Fibroblast of skin of right biceps (primary cell): ENCODE data around the gene FNDC1.
"Not testable (repeated sequence)": the region's sequence is repeated elsewhere in the genome, so short reads cannot be mapped to it uniquely, and the experiment has no call there.

Source experiments
- DNase-seq: peaks from one replicate; pipeline ENCODE4 v3.0.0-alpha.2; 2013

FNDC1 gene

DNA sequence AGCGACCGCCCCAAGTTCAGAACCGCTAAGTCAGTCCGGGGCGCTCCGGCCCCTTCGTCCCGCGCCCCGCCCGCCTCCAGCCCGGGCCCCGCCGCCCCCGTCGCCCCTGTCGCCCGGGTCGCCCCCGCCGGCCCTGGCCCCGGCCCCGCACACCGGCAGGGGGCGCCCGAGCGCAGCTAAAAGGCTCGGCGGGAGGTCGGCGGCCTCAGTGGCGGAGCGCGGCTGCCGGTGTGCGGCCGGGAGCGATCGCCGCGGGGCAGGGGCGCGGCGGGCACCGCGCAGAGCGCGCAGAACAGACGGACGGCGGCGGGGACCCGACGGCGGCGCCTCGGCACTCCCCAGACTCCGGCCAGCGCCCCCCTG, at the start of gene FNDC1:
TSS of gene FNDC1 (plus strand) at position 208 of the 363 bp plus-strand sequence. CDS start 197 bp downstream, outside the sequence.
- peak; percentile 43 for DNase-seq

DNA sequence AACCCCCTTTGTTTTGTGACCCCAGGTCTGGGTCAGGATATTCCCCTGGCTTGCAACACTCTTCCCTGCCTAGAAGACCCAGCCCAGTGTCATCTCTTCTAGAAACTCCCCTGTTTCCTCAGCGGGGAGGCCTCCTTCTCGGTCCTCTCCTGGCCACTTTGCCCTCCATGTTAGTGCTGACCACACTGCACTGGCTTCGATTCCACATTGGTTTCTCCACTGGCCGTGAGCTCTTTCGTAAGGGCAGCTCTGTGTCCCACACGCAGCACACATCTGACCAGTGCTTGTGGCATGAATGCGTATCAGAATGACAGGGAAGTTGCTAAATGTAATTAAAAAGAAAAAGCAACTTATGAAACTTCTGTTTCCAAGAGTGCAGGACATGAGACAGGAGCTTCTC, 49.4 kb upstream of the FNDC1 start:
- DNase-seq: no peak

DNA sequence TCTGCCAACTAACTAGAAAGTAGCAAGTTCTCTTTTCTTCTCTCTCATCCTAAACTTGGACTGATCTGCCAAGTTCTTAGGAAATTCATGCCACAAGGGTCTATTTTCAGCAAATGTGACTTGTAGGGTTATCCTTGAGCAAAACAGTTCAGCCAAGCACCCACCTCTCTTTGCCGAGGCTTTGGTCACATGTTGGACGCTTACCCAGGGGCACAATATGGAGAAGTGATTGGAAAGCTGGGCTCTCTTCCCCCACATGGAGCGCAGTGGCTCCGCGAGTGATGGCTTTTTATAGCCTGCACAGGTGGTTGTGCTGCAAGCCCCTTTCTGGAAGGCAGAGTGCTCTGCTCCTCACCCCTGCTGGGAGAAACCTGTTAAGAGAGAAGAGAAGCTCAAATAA, 47.7 kb upstream of the FNDC1 start:
- DNase-seq: no peak

DNA sequence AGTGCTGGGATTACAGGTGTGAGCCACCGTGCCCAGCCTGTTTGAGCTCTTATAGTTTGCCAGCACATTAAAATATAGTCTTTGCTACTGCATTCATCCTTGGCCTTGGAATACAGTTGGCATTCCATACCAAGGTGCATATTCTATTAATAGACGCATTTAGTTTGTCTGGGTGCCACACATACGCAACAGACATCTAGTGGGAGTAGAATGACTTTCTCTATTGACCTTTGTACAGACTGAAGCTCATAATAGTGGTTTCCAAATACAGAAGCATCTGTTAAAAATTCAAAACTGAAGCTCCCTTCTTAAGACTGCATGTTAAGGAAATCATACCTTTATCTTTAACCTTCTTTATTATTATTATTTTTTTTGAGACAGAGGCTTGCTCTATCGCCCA, 46.7 kb upstream of the FNDC1 start:
- no peak for DNase-seq

DNA sequence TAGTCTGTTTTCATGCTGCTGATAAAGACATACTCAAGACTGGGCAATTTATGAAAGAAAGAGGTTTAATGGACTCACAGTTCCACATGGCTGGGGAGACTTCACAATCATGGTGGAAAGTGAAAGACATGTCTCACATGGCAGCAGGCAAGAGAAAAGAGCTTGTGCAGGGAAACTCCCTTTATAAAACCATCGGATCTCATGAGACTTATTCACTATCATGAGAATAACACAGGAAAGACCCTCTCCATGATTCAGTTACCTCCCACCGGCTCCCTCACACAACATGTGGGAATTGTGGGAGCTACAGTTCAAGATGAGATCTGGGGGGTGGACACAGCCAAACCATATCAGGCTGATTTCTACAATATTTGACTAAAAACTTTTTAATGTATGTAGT, 45.4 kb upstream of the FNDC1 start:
- not testable (repeated sequence) for DNase-seq

DNA sequence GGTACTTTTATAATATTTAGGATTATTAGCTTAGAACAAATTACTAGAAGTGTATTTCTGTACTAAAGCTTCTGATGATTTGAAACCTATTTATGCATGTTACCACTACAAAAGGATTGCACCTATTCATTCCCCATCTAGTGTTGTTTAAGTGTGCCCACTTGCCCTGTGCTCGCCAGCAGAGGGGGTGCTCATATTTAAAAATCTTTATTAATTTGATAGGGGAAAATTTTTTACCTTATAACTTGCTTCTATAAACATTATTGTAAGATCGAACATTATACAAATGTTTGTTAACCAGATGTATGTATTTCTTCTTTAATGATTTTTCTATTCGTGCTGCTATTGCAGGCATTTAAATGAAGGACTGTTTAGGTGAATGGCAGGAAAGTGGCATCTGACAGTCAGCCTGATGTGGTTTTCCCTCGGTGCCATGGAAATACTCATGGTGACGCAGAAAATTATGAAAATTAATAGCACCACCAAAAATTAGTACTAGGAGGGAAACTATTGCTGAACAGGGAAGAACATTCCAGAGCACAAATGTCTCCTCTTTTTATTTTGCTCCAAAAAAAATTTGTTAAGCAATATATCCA, 44.1 kb upstream of the FNDC1 start:
- no peak for DNase-seq

DNA sequence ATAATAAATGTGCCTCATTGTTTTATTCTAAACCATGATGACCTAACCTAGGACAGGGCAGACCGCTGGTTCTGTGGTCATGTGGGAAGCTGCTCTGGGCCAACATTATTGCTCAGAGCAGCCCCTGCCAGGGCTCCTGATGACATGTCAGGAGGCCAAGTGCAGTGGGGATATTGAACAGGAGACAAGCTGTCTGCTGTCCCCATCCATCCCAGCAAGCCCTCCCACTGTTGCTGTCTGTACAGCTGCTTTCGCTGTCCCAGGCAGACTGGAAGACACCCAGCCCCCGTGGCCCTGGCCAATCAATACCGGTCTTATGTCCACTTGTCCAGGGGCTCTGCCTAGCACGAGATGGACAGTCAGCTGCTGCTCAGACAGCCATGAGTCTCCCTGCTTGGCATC, 43.2 kb upstream of the FNDC1 start:
- DNase-seq: no peak

DNA sequence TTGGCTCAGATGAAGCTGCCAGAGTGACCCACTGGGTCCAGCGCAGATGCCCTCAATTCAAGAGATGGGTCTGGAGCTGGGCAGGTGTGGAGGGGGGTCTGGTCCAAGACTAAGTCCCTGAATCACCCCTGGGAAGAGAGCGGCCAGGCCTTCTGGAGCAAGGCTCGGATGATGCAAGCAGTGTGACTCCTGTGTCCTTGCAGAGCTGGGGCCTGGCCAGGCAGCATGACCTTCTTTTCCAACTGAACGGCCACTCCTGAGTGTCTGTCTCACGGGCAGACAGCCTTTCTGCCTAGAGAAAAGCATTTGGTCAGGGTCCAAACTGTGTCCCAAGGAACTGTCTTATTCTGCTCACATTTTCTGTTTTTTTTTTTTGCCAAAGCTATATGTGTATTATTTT, 42.6 kb upstream of the FNDC1 start:
- no peak for DNase-seq

DNA sequence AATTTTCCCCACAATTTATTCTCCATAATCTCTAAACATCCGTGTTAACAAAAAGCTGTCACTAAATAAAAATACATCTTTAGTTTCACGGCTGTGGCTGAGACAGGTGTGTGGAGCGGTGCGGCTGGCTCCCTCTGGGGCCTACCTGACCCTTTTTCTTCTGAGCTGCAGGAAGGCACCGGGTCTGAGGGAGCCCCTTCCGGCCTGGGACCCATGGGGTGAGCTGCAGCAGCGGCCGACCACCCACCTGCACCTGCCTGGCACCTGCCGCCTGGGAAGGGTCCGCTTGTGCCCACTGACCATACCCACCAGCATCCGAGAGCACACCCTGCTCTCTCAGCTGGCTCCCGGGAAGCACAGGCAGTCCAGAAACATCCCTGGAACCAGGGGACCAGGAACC, 41.5 kb upstream of the FNDC1 start:
- no peak for DNase-seq

DNA sequence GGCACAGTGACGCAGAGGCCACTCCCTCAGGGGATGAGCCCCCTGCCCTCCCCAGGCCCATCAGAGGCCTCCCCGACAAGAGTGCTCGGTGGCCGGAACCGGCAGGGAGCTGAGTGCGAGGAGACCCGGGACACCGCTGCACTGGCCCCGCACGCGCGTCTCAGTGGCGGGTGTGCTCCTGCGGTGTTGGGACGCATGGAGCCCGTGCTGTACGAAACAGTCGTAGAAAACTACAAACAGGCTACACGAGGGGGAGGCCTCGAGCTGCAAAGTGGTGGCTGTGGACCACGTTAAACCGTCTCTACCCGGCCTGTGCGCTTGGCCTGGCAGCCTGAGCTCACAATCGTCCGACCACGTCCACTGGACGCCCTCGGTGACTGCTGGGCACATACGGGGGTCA, 40.2 kb upstream of the FNDC1 start:
- DNase-seq: no peak

DNA sequence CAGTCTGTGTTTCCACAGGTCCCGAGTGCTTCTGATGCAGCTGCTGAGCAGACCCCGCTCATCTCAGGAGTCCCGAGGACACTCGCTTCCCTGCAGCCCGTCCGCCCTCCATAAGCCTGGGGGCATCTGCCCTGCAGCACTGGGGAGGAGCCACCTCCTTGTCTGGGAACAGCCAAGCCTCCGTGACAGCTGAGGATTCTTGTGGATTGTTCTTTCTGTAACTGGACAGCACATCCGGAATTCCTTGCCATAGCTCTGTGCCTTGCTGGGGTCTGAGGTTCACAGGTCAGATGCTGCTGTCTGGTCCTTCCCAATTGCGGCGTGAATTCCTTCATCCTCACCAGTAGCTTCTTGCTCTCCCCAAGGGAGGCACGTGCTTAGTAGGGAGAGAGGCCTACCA, 38.4 kb upstream of the FNDC1 start:
- no peak for DNase-seq

DNA sequence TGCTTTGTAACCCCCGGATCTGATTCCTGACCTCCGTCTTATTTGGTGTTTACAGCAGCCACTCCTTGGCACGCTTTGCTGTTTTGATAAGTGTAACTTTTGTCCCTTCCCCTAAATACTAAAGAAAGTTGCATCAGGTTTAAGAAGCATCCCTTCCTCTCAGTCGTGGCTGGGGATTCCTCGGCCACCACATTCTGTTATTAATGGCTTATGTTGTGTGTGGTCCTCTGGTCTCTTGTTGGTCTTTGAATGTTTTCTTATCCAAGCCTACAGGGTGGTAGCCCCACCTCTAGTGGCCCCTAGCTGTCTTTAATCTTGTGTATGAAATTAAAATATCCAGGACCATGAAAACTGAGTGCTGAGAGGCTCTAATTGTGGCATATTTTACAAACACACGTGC, 37.5 kb upstream of the FNDC1 start:
- no peak for DNase-seq

DNA sequence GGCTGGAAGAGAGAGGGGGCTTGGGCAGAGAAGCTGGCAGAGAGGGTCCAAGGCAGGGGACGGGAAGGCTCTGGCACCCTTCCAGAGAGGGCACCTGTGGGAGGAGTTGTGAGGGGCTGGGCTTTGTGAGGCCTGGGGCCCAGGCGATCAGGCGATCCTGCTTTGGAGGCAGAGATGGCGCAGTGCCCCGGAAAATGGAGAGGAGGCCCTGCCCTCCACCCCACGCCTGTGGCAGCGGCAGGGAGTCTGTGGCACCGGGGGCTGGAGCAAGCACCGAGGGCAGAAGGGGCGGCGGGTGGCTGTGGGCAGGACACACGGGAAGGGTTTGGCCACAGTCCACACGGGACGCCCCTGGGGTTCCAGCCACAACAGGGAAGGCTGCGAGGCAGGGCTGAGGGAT, 36.5 kb upstream of the FNDC1 start:
- DNase-seq: no peak

DNA sequence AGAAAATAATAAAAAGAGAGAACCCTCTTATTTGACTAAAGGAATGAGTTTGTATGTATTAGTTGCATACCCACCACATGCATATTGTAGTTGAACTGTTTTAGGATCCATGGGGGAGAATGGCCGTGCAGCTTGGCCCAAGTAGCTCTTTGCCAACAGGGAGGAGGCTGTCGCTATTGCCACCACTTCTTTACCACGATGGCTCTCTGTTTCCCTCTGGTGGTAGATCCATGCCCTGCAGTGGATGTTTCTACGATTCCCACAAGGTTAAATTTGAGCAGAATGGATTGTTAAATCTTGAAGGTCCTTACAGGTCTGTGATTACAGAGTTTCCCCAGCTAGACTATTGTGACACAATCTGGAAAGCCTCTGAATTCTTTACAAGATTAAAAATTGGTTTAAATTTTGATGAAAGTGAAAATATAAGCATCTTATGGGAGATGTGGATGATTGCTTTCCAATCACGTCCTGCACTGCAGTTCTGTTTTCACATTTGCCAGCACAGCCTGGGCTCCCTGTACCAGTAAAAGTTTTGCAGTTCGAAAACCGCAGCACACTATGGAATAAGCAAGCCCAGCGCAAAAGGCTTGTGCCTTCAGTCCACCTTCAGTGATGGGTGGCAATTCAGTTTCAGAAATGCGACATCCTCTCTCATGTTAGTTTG, 34.4 kb upstream of the FNDC1 start:
- peak; percentile 47 for DNase-seq

DNA sequence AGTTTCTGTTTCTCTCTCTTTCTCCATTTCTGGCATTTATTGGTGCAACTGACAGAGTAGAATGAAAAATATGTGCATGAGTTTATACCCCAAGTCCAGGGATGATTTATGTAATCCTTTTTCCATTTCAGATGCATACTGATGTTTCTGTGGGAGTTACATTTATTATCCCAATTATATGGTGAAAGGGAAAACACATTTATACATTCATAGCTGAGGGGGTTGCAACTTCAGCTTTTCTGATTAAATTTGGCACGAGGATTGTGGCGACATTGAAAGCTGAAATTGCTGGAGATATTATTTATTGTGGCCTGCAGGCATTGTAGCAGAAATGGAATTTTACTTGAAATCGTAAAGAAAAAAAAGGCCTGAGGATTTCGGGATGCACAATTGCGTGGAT, 31.5 kb upstream of the FNDC1 start:
- no peak for DNase-seq

DNA sequence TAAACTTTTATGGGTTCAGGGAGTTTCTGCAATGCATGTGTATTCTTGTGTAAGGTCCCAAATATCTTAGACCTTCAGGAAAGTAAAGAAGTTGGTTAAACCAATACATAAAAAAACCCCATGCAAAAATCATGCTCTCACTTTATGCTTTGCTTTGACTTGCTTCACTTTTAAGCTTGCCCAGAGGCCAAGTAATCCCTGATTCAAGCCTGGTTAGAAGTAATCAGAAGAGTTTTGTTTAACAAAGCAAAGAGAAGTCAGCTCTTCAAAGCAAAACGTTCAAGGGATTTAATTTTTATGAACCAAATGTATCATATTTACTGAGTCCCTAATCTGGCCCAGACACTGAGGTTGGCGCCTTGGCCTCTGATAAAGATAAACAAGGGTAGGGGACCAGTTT, 26.7 kb upstream of the FNDC1 start:
- DNase-seq: no peak

DNA sequence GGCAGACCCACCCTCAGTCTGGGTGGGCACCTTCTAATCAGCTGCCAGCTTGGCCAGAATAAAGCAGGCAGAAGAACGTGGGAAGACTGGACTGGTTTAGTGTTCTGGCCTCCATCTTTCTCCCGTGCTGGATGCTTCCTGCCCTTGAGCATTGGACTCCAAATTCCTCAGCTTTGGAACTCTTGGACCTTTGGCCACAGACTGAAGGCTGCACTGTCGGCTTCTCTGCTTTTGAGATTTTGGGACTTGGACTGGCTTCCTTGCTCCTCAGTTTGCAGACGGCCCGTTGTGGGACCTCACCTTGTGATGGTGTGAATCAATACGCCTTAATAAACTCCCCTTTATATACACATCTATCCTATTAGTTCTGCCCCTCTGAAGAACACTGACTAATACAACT, 20.6 kb upstream of the FNDC1 start:
- DNase-seq: no peak

DNA sequence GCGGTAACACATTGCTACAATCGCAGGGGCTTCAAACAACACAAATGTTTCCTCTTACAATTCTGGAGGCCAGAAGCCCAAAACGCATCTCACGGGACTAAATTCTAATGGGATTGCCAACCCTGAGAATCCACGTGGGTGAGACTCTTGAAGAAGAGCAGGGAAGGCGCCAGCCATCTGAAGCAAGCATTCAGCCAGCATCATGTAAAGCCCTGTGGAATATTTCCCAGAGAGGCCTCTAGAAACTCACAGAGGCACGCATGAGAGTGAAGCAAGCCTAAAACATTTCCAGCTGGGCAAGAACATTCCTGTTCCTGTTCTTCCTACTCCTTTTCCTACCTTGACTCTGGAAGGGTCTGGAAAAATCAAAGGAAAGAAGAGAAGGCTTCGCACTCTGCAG, 19.6 kb upstream of the FNDC1 start:
- DNase-seq: no peak

DNA sequence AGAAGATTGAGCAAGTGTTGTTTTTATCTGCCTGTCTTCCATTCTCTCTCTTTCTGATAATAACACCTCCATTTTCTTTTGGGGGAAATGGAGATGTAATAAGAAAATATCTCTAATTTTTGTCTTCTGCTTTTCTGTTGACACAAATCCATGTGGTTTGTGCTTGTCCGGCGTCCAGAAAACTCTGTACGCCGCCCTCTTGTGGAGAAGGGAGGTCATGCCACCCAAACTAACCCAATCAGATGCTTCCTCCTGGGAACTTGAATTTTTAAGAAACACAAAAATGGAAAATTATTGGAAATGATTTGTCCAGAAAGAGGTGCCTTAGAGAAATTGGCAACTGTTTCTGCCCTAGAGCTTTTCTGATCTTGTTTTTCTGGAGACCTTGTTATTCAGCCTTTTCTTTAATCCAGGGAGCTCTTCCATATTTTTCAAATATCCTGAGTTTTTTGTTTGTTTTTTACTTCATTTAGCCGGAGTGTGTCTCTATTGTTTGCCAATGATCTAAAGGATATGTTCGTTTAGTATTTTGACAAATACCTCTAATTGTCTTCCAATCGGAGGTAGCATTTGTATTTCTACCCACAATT, 17.8 kb upstream of the FNDC1 start:
- peak; percentile 45 for DNase-seq

DNA sequence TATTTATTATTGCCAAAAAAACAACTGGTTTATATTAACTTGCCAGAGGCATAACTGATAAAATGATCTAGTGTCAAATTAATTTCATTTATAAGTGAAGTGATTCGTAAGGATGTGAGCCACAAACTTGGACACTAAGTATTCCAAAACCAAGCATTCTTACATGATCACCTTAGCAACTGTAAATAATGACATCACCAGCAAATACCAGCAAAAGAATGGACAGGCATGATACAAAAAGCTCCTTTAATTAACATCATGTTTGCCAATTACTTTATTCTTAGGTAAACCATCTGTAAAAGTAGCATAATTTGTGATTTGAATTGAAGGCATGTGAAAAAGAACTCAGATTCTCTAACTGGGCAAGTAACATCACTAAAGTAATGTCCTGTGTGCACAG, 17.2 kb upstream of the FNDC1 start:
- DNase-seq: no peak

DNA sequence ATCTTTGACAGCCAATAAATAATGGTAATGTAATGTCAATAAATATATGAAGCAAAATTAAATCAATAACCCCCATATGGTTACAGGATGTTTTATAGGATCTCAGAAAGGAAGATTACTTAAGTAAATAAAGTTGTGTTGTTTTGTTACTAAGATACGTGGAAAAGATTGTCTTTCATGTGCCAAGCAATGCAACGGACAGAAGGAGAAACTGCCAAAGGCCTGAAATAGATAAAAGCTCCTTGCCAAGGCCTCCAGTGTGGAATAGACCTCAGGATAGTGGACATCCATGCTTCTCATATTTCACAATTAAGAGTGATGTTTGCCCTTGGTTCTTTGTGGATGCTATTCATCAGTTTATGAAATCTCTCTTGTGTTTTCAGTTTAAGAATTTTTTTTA, 16.4 kb upstream of the FNDC1 start:
- DNase-seq: no peak

DNA sequence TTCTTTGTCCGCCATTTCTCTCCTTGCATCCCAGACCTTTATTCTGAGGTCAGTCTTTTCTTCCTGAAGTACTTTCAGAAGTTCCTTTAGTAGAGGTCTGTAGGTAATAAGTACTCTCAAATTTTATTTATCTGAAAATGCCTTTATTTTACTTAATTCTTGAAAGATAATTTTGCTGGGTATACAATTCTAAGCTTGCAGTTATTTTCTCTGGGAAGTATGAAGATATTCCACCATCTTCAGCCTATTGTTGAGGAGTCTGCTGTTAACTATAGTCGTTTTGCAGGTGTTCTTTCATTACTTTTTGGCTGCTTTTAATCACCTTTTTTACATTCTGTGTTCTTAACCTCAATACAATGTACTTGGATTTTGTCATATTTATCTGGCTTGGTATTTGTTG, 13.5 kb upstream of the FNDC1 start:
- DNase-seq: no peak

DNA sequence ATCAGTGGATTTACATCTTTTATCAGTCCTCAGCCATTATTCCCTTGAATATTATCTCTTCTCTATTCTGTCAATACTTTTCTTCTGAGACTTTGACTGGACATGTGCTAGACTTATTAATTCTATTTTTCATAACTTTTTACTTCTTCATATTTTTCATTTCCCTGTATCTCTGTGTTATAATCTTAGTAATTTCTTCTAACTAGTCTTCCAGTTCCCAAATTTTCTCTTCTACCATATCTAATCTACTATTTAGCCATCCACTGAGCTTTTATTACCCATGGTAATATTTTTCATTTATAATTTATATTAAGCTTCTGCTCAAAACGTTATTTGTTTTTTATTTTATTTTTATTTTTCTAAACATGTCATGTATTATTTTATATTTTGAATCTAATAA, 13.1 kb upstream of the FNDC1 start:
- no peak for DNase-seq

DNA sequence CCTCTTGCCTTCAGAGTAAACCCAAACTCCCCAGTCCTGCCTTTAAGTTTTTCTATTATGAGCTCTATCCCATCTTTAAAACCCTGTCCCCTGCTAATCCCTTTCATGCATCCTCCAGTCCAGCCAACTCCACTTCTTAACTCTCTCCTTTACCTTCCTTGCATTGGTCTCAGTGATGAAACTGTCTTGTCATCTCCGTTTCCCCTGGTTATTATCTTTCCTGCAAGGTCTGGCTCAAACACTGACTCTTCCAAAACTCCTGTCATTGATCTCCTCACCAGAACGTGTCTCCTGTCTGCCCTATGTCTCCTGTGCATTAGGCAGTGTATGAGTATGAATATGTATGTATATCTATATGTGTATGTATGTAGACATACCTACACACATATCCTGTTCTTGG, 11.8 kb upstream of the FNDC1 start:
- no peak for DNase-seq

DNA sequence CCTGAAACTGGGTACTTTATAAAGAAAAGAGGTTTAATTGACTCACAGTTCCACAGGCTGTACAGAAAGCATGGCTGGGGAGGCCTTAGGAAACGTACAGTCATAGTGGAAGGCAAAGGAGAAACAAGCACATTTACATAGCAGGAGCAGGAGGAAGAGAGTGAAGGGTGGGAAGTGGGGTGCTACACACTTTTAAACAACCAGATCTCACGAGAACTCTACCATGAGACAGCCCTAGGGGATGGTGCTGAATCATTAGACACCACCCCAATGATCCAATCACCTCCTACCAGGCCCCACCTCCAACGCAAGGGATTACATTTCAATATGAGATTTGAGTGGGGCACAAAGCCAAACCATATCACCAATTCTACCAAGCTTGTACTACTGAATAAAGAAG, 7.4 kb upstream of the FNDC1 start:
- DNase-seq: no peak
